ENCODE results near the gene CCNG2. TPM values are rescaled to one million over a fixed set of nuclear protein-coding genes. Genes with fewer than 3 reads are reported as not detected.

CCNG2 gene
- total RNA-seq, 2 donors from 2014 or later = 34.0 to 145 TPM

GRCh38 chr4:77209012-77209411 lies 52.0 kb downstream of the CCNG2 start:
- H3K4me3 ChIP-seq = no peak overlapping the region
- no peaks in the 10 kb centered on the region for H3K27me3 ChIP-seq
- H3K36me3 ChIP-seq = no peaks in the 10 kb centered on the region
- intact Hi-C loops (cut with DNase I) = no loop called here
- no peak for DNase-seq
- H3K9ac ChIP-seq (ENCODE audit: low read depth in 2 of 2, low read length in 2 of 2) = no peak overlapping the region
- TF ChIP-seq CTCF (IDR thresholded peaks at IDR 0.05) = no peak
- no peaks in the 10 kb centered on the region for H3K9me3 ChIP-seq
- H3K4me1 ChIP-seq = no peaks in the 10 kb centered on the region
- H3K27ac ChIP-seq = no peak overlapping the region

- H3K27ac ChIP-seq = no peak overlapping the region
- H3K27me3 ChIP-seq = no peaks in the 10 kb centered on the region
- no peak overlapping the region for H3K9ac ChIP-seq (ENCODE audit: low read depth in 2 of 2, low read length in 2 of 2)
- no peaks in the 10 kb centered on the region for H3K4me1 ChIP-seq
- no peaks in the 10 kb centered on the region for H3K9me3 ChIP-seq
- no peak overlapping the region for H3K4me3 ChIP-seq
- DNase-seq = no peak
- TF ChIP-seq CTCF (IDR thresholded peaks at IDR 0.05) = no peak
- intact Hi-C loops (cut with DNase I) = no loop called here
- H3K36me3 ChIP-seq = no peaks in the 10 kb centered on the region
Observed at GRCh38 chr4:77209936-77210335, 52.9 kb downstream of the CCNG2 start.

DNA sequence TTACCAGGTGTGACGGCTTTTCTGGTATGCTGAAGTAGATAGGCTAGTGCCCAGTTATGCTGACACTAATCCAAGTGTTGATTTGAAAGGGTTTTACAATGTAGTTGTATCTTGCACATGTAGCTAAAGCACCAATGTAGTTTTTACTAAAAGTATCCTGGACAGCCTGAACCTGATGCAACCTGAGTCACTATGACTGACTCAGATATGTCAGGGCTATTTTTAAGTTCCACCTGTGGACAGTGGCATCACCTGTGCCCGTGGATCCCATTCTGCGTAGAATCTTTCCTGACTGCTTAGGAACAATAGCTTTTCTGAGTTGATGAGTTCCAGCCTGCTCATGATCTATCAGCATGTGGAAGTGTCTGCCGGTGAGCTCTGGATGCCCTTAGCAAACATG lies 58.1 kb downstream of the CCNG2 start:
- Histone ChIP-seq H3K9me3 (no peaks in the 10 kb centered on the region), H3K36me3 (no peaks in the 10 kb centered on the region), H3K9ac (ENCODE audit: low read depth in 2 of 2, low read length in 2 of 2) (no peak overlapping the region), H3K4me1 (no peaks in the 10 kb centered on the region), H3K4me3 (no peak overlapping the region), H3K27ac (no peak overlapping the region), H3K27me3 (no peaks in the 10 kb centered on the region)
- no peak for DNase-seq
- no peak for TF ChIP-seq CTCF (IDR thresholded peaks at IDR 0.05)
- intact Hi-C loops (cut with DNase I) = no loop called here

DNA sequence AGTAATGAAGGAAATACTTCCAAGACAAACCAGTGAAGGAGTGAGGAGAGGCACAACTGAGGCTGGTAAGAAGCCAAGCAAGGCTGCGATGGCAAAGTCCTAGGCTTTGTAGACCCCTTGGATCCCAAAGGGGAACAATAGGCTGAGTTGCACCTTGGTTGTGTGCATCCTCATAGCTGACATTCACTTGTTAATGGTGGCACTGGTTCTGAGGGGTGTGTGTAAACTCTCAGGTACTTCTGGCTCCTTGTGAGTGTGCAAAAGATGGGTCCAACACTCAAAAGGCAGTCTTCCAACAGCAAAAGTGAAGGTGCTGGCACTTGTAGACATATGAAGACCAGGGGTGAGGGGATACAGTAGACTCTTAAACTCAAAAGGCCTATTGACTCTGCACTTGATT lies 60.5 kb downstream of the CCNG2 start:
- H3K27ac ChIP-seq = no peak overlapping the region
- H3K27me3 ChIP-seq = no peaks in the 10 kb centered on the region
- no peaks in the 10 kb centered on the region for H3K4me1 ChIP-seq
- intact Hi-C loops (cut with DNase I) = no loop called here
- no peak for DNase-seq
- H3K9ac ChIP-seq (ENCODE audit: low read depth in 2 of 2, low read length in 2 of 2) = no peak overlapping the region
- no peaks in the 10 kb centered on the region for H3K36me3 ChIP-seq
- no peak for TF ChIP-seq CTCF (IDR thresholded peaks at IDR 0.05)
- no peak overlapping the region for H3K4me3 ChIP-seq
- H3K9me3 ChIP-seq = no peaks in the 10 kb centered on the region

DNA sequence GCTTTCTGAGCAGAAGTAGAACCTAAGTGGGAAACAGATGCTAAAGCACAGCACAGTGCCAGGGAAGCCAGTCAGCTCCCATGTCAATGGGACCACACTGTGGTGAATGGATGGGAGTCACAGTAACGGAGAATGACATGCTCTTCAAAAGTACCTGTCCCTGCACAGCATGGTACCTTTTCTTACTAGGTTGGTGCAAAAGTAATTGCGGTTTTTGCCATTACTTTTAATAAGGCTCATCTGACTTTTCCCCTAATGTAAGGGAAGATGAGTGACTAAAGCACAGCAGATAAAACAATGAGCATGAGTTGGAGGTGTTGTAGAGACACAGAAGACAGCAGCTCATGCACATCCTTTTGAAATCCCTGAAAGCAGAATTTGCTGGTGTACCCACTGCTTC lies 62.3 kb downstream of the CCNG2 start:
- Histone ChIP-seq H3K27me3 (no peaks in the 10 kb centered on the region), H3K9ac (ENCODE audit: low read depth in 2 of 2, low read length in 2 of 2) (no peak overlapping the region), H3K4me3 (no peak overlapping the region), H3K9me3 (no peaks in the 10 kb centered on the region), H3K27ac (no peak overlapping the region), H3K36me3 (no peaks in the 10 kb centered on the region), H3K4me1 (no peaks in the 10 kb centered on the region)
- intact Hi-C loops (cut with DNase I) = no loop called here
- no peak for DNase-seq
- TF ChIP-seq CTCF (IDR thresholded peaks at IDR 0.05) = no peak

Other genes with a start within 250 kb of the CCNG2 start
- gene SEPTIN11, start 207.5 kb upstream of the CCNG2 start, total RNA-seq = 100 to 1,000 TPM; 114 to 134 TPM
- gene CCNI, start 81.2 kb upstream of the CCNG2 start, total RNA-seq = 100 to 1,000 TPM; 159 to 260 TPM